C1 segment of cervical spinal cord (tissue), 14 donors: Measurements from ENCODE around the gene COL12A1.

Experiments
- DNase-seq, 14 donors: peaks; one replicate each; lab custom pipeline; 2025; lab: John Stamatoyannopoulos, UW

COL12A1 gene

GRCh38 chr6:75145211-75145610 lies 60.6 kb downstream of the COL12A1 start:
- no peak for DNase-seq

- DNase-seq = no peak
Observed at GRCh38 chr6:75144386-75144785, 61.5 kb downstream of the COL12A1 start.

GRCh38 chr6:75143191-75143590 lies 62.7 kb downstream of the COL12A1 start:
- DNase-seq = no peak

- DNase-seq = no peak
Observed at GRCh38 chr6:75142721-75143120, 63.1 kb downstream of the COL12A1 start.

GRCh38 chr6:75135876-75136275 lies 70.0 kb downstream of the COL12A1 start:
- DNase-seq = no peak

- DNase-seq = no peak
Observed at GRCh38 chr6:75135450-75135849, 70.4 kb downstream of the COL12A1 start.

GRCh38 chr6:75130784-75131183 lies 75.1 kb downstream of the COL12A1 start:
- no peak for DNase-seq

GRCh38 chr6:75128878-75129570 lies 76.8 kb downstream of the COL12A1 start:
- no peak for DNase-seq

- DNase-seq = no peak
Observed at GRCh38 chr6:75126518-75126917, 79.3 kb downstream of the COL12A1 start.

- DNase-seq = no peak
Observed at GRCh38 chr6:75124983-75125382, 80.9 kb downstream of the COL12A1 start.

- no peak for DNase-seq
Observed at GRCh38 chr6:75124085-75124484, 81.8 kb downstream of the COL12A1 start.

- DNase-seq = no peak
Observed at GRCh38 chr6:75118925-75119515, 86.8 kb downstream of the COL12A1 start.

GRCh38 chr6:75117701-75118100 lies 88.2 kb downstream of the COL12A1 start:
- no peak for DNase-seq

GRCh38 chr6:75116946-75117345 lies 88.9 kb downstream of the COL12A1 start:
- DNase-seq = no peak

- no peak for DNase-seq
Observed at GRCh38 chr6:75115481-75115880, 90.4 kb downstream of the COL12A1 start.

GRCh38 chr6:75114806-75115205 lies 91.0 kb downstream of the COL12A1 start:
- DNase-seq = no peak

GRCh38 chr6:75114195-75114594 lies 91.7 kb downstream of the COL12A1 start:
- DNase-seq = no peak

GRCh38 chr6:75113446-75113845 lies 92.4 kb downstream of the COL12A1 start:
- DNase-seq = no peak

- DNase-seq = no peak
Observed at GRCh38 chr6:75109765-75110164, 96.1 kb downstream of the COL12A1 start.

- DNase-seq = no peak
Observed at GRCh38 chr6:75109022-75109421, 96.8 kb downstream of the COL12A1 start.

- no peak for DNase-seq
Observed at GRCh38 chr6:75108333-75108974, 97.4 kb downstream of the COL12A1 start.

- no peak for DNase-seq
Observed at GRCh38 chr6:75107913-75108312, 97.9 kb downstream of the COL12A1 start.

GRCh38 chr6:75106426-75106825 lies 99.4 kb downstream of the COL12A1 start:
- DNase-seq = no peak
